Type B pancreatic cell (in vitro differentiated cells): ENCODE data around the gene PITPNC1. TPM values are rescaled to one million over a fixed set of nuclear protein-coding genes. Genes with fewer than 3 reads are reported as not detected.

ENCODE experiments used
- DNase-seq: peaks from one replicate; pipeline ENCODE4 v3.0.0; 2021; ENCODE audit warnings: mixed read lengths; ENCODE audit not compliant: unreplicated experiment; ENCODE audit errors: extremely low spot score
- H3K27ac Mint-ChIP-seq: 2 replicates; pipeline ENCODE4 v1.8.0; 2021; ENCODE audit warnings: mild to moderate bottlenecking, mixed read lengths
- H3K27me3 Mint-ChIP-seq: 2 replicates; pipeline ENCODE4 v1.8.0; 2021; ENCODE audit warnings: mixed read lengths
- H3K36me3 Mint-ChIP-seq: 2 replicates; pipeline ENCODE4 v1.8.0; 2021; ENCODE audit warnings: mixed read lengths
- H3K4me1 Mint-ChIP-seq: one replicate; pipeline ENCODE4 v1.8.0; 2021; ENCODE audit warnings: mixed read lengths; ENCODE audit not compliant: unreplicated experiment
- H3K4me3 Mint-ChIP-seq: 2 replicates; pipeline ENCODE4 v1.8.0; 2021; ENCODE audit warnings: mild to moderate bottlenecking, mixed read lengths
- H3K9me3 Mint-ChIP-seq: 2 replicates; pipeline ENCODE4 v1.8.0; 2021; ENCODE audit warnings: mixed read lengths
- total RNA-seq: library from RNA; stranded (reverse); gene quantifications from 2 replicates; pipeline ENCODE4 v1.2.1, GENCODE V29; 2021; ENCODE audit warnings: low replicate concordance
- TF ChIP-seq, protein P1 (sequence below): fragments of 200-600 bp; sonication (generic); conservative IDR thresholded peaks from 2 replicates; pipeline ENCODE4 v1.5.0; 2021; ENCODE audit warnings: antibody characterized with exemption, mild to moderate bottlenecking

The PITPNC1 gene
- total RNA-seq, 1 donor from 2014 or later: 18.7 TPM

DNA sequence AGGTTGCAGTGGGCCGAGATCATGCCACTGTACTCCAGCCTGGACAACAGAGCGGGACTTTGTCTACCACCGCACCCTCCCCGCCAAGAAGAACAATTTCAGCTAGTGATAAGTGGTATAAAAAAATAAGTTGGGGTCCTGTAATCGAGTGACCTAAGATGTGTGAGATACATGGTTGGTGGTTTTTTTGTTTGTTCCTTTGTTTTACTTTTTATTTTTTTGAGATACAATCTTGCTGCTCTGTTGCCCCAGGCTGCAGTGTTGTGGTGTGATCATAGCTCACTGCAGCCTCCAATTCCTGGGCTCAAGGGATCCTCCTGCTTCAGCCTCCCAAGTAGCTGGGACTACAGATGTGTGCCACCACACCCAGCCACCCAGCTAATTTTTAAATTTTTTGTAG is 58.7 kb downstream of the PITPNC1 start:
- Mint-ChIP-seq H3K36me3 (no peaks in the 10 kb centered on the region), H3K4me3 (no peak overlapping the region), H3K9me3 (no peaks in the 10 kb centered on the region), H3K4me1 (peaks cover 7% of the 10 kb centered on the region), H3K27ac (no peak overlapping the region), H3K27me3 (no peaks in the 10 kb centered on the region)
- DNase-seq: no peak
- TF ChIP-seq, protein P1, sequence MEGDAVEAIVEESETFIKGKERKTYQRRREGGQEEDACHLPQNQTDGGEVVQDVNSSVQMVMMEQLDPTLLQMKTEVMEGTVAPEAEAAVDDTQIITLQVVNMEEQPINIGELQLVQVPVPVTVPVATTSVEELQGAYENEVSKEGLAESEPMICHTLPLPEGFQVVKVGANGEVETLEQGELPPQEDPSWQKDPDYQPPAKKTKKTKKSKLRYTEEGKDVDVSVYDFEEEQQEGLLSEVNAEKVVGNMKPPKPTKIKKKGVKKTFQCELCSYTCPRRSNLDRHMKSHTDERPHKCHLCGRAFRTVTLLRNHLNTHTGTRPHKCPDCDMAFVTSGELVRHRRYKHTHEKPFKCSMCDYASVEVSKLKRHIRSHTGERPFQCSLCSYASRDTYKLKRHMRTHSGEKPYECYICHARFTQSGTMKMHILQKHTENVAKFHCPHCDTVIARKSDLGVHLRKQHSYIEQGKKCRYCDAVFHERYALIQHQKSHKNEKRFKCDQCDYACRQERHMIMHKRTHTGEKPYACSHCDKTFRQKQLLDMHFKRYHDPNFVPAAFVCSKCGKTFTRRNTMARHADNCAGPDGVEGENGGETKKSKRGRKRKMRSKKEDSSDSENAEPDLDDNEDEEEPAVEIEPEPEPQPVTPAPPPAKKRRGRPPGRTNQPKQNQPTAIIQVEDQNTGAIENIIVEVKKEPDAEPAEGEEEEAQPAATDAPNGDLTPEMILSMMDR: no peak

DNA sequence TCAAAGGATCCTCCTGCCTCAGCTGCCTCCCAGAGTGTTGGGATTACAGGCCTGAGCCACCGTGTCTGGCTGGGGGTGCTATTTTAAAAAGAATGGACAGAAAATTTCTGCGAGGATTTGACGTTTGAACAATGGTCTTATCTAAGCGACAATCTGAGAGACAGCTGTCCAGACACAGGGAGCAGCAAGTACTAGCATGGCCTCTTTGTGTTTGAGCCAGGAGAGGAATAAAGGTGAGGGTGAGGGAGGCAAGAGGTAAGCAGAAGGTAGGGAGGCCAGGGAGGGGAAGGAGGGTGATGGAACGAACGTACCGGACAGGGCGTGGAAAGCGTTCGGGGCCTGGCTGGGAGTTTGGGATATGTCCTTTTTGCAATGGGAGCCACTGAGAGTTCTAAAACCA is 59.2 kb downstream of the PITPNC1 start:
- H3K4me3 Mint-ChIP-seq: no peak overlapping the region
- DNase-seq: no peak
- no peaks in the 10 kb centered on the region for H3K36me3 Mint-ChIP-seq
- peaks cover 5% of the 10 kb centered on the region for H3K4me1 Mint-ChIP-seq
- no peak overlapping the region for H3K27ac Mint-ChIP-seq
- H3K27me3 Mint-ChIP-seq: no peaks in the 10 kb centered on the region
- H3K9me3 Mint-ChIP-seq: no peaks in the 10 kb centered on the region
- TF ChIP-seq, protein P1: no peak

DNA sequence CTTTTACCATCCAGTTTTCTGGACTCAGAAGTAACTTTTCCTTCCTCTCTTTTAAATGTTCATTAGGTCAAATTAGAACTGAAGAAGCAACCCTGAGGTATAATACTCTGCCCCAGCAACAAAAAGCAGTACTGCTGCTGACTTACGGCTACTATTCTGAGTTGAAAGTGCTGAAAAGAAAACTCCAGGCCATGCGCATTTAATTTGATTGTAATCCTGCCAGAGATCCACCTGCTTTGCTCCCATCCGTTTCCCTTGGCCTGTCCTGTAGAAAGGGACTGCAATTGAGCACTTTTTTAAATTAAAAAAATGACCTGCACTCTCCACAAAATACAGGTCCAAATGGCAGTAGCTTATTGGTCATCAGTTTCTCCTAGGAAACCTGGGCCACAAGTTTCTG is 61.6 kb downstream of the PITPNC1 start:
- Mint-ChIP-seq H3K27ac (no peak overlapping the region), H3K27me3 (no peaks in the 10 kb centered on the region), H3K4me3 (no peak overlapping the region), H3K9me3 (no peaks in the 10 kb centered on the region), H3K4me1 (peaks cover 13% of the 10 kb centered on the region), H3K36me3 (no peaks in the 10 kb centered on the region)
- TF ChIP-seq, protein P1: no peak
- no peak for DNase-seq

DNA sequence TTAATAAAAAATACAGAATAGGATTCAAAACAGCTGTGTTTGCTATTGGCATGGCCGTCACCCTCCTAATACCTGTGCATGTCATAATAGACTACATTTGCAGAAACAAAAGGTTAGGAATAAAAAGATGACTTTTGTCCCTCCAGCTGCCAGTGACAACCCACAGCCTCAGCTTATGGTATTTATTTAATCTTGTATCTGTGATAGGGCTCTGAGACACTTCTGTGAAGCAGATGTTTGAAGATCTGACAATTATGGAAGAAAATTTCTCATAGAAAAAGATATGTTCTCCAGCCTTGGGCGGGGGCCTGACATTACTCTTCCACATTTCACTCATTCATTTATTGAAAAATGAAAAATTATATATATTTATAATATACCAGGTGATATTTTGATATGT is 62.2 kb downstream of the PITPNC1 start:
- TF ChIP-seq, protein P1: no peak
- Mint-ChIP-seq H3K4me3 (no peak overlapping the region), H3K27me3 (no peaks in the 10 kb centered on the region), H3K9me3 (no peaks in the 10 kb centered on the region), H3K36me3 (no peaks in the 10 kb centered on the region), H3K27ac (no peak overlapping the region), H3K4me1 (peaks cover 17% of the 10 kb centered on the region)
- DNase-seq: no peak

DNA sequence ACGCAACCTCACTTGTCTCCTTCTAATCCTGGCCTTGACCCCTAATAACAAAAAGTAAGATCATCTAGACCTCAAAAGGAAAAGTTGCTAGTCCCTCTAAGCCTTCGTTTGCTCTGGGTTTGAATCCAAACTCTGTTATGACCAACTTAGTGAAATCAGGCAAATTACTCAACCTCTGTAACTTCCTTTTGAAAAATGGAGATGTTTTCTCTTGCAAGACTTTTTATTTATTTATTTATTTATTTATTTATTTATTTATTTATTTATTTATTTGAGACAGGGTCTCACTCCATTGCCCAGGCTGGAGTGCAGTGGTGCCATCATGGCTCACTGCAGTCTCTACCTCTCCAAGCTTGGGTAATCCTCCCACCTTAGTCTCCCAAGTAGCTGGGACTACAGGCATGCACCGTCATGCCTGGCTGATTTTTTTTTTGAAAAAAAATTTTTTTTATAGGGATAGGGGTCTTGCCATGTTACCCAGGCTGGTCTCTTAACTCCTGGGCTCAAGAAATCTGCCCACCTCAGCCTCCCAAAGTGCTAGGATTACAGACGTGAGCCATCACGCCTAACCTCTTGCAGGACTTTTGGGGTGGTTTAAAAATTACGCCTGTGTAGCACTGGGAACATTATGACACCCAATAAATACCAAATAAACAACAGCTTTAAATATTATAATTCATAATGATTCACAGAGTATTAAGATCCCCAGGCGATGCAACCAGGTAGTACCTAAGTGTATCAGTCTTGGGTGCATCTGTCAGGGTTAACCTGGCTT is 63.4 kb downstream of the PITPNC1 start:
- DNase-seq: no peak
- H3K36me3 Mint-ChIP-seq: no peaks in the 10 kb centered on the region
- H3K4me3 Mint-ChIP-seq: no peak overlapping the region
- H3K4me1 Mint-ChIP-seq: peaks cover 18% of the 10 kb centered on the region
- H3K27me3 Mint-ChIP-seq: no peaks in the 10 kb centered on the region
- no peaks in the 10 kb centered on the region for H3K9me3 Mint-ChIP-seq
- H3K27ac Mint-ChIP-seq: no peak overlapping the region
- TF ChIP-seq, protein P1: no peak
